Measurements from ENCODE around the gene ACTL10. TPM values are rescaled to one million over a fixed set of nuclear protein-coding genes. Genes with fewer than 3 reads are reported as not detected.

Gene ACTL10
- total RNA-seq, 2 donors from 2014 or later, result 2.6 to 3.1 TPM

- Histone ChIP-seq H3K4me3 (no peak overlapping the region), H3K9me3 (no peaks in the 10 kb centered on the region), H3K27me3 (replicated peaks; ENCODE audit: insufficient read depth) (no peaks in the 10 kb centered on the region), H3K36me3 (peaks cover 5% of the 10 kb centered on the region), H3K27ac (no peak overlapping the region), H3K4me1 (ENCODE audit: control insufficient read depth in 1 of 2, low read depth in 2 of 2) (peaks cover 15 to 39% of the 10 kb centered on the region in 2 donors)
- ATAC-seq (ENCODE audit: insufficient number of reproducible peaks, low FRiP score, low read depth) (no peak), DNase-seq (ENCODE audit: low spot score) (no peak)
- no peak for TF ChIP-seq CTCF (IDR thresholded peaks at IDR 0.05)
These were observed 16.5 kb upstream of the ACTL10 start for GRCh38 chr20:33650111-33650752.

- DNase-seq (ENCODE audit: low spot score) (no peak), ATAC-seq (ENCODE audit: insufficient number of reproducible peaks, low FRiP score, low read depth) (no peak)
- H3K4me1 ChIP-seq (ENCODE audit: control insufficient read depth in 1 of 2, low read depth in 2 of 2), result peaks cover 15 to 39% of the 10 kb centered on the region in 2 donors
- no peak overlapping the region for H3K27ac ChIP-seq
- no peak overlapping the region for H3K4me3 ChIP-seq
- H3K27me3 ChIP-seq (replicated peaks; ENCODE audit: insufficient read depth), result no peaks in the 10 kb centered on the region
- no peaks in the 10 kb centered on the region for H3K36me3 ChIP-seq
- TF ChIP-seq CTCF (IDR thresholded peaks at IDR 0.05), result no peak
- no peaks in the 10 kb centered on the region for H3K9me3 ChIP-seq
These were observed 15.8 kb upstream of the ACTL10 start for GRCh38 chr20:33650753-33651561.

- no peaks in the 10 kb centered on the region for H3K9me3 ChIP-seq
- no peak for TF ChIP-seq CTCF (IDR thresholded peaks at IDR 0.05)
- peaks cover 15 to 33% of the 10 kb centered on the region in 2 donors for H3K4me1 ChIP-seq (ENCODE audit: control insufficient read depth in 1 of 2, low read depth in 2 of 2)
- H3K36me3 ChIP-seq, result no peaks in the 10 kb centered on the region
- no peaks in the 10 kb centered on the region for H3K27me3 ChIP-seq (replicated peaks; ENCODE audit: insufficient read depth)
- ATAC-seq (ENCODE audit: insufficient number of reproducible peaks, low FRiP score, low read depth) (no peak), DNase-seq (ENCODE audit: low spot score) (no peak)
- no peak overlapping the region for H3K4me3 ChIP-seq
- no peak overlapping the region for H3K27ac ChIP-seq
These were observed 15.1 kb upstream of the ACTL10 start for GRCh38 chr20:33651562-33652048.

- Histone ChIP-seq H3K27ac (no peak overlapping the region), H3K4me3 (peak overlapping the region; percentile 41), H3K9me3 (no peaks in the 10 kb centered on the region), H3K27me3 (replicated peaks; ENCODE audit: insufficient read depth) (no peaks in the 10 kb centered on the region), H3K36me3 (peaks cover 4% of the 10 kb centered on the region), H3K4me1 (ENCODE audit: control insufficient read depth in 1 of 2, low read depth in 2 of 2) (peaks cover 4 to 15% of the 10 kb centered on the region in 2 donors)
- DNase-seq (ENCODE audit: low spot score) (no peak), ATAC-seq (ENCODE audit: insufficient number of reproducible peaks, low FRiP score, low read depth) (peak; percentile 44)
- peak; percentile 84 for TF ChIP-seq CTCF (IDR thresholded peaks at IDR 0.05)
These were observed 13.4 kb upstream of the ACTL10 start for GRCh38 chr20:33653218-33653899.
